Pericardium fibroblast (primary cell): Measurements from ENCODE around the gene OR5T3. TPM values are rescaled to one million over a fixed set of nuclear protein-coding genes. Genes with fewer than 3 reads are reported as not detected.

Experiments used
- total RNA-seq: library from RNA; depleted of rRNA; stranded (reverse); fragments of >200 nt; gene quantifications from 2 replicates; pipeline ENCODE4 v1.2.3, GENCODE V29; 2015

The OR5T3 gene
- not detected in 2 replicates for total RNA-seq

GRCh38 chr11:56251954-56252353, at the start of gene OR5T3:
TSS of gene OR5T3 (plus strand) at chr11:56252254. CDS start at chr11:56252254, 0 bp downstream.

GRCh38 chr11:56234155-56234554, 17.9 kb upstream of the OR5T3 start, which contains the start of gene OR5T2:
TSS of gene OR5T2 (minus strand) at chr11:56234255. CDS start at chr11:56233062, 1,193 bp downstream.

GRCh38 chr11:56273854-56274253, 21.8 kb downstream of the OR5T3 start, which contains the start of gene OR5T1:
TSS of gene OR5T1 (plus strand) at chr11:56274154. CDS start at chr11:56275639, 1,485 bp downstream.

GRCh38 chr11:56292154-56292553, 40.1 kb downstream of the OR5T3 start, which contains the start of gene OR8H1:
TSS of gene OR8H1 (minus strand) at chr11:56292254. CDS start at chr11:56291062, 1,192 bp downstream.

Other genes starting within 250 kb of the OR5T3 start
- not detected in 2 replicates for gene OR5AS1, start 224.6 kb upstream of the OR5T3 start, total RNA-seq
- not detected in 2 replicates for gene OR8I2, start 158.9 kb upstream of the OR5T3 start, total RNA-seq
- gene OR8H2, start 148.6 kb upstream of the OR5T3 start, total RNA-seq: not detected in 2 replicates
- not detected in 2 replicates for gene OR8H3, start 129.9 kb upstream of the OR5T3 start, total RNA-seq
- not detected in 2 replicates for gene OR8J3, start 112.1 kb upstream of the OR5T3 start, total RNA-seq
- gene OR8K5, start 91.9 kb upstream of the OR5T3 start, total RNA-seq: not detected in 2 replicates
- gene OR5J2, start 75.6 kb upstream of the OR5T3 start, total RNA-seq: not detected in 2 replicates
- gene OR5T2, start 18.0 kb upstream of the OR5T3 start, total RNA-seq: not detected in 2 replicates
- not detected in 2 replicates for gene OR5T1, start 21.9 kb downstream of the OR5T3 start, total RNA-seq
- not detected in 2 replicates for gene OR8H1, start 40.0 kb downstream of the OR5T3 start, total RNA-seq
- gene OR8K3, start 62.9 kb downstream of the OR5T3 start, total RNA-seq: not detected in 2 replicates
- not detected in 2 replicates for gene OR8K1, start 93.8 kb downstream of the OR5T3 start, total RNA-seq
- gene OR8J1, start 102.0 kb downstream of the OR5T3 start, total RNA-seq: not detected in 2 replicates
- not detected in 2 replicates for gene OR8U1, start 123.4 kb downstream of the OR5T3 start, total RNA-seq
- gene OR5AL1, start 160.4 kb downstream of the OR5T3 start, total RNA-seq: not detected in 2 replicates
- not detected in 2 replicates for gene OR5M3, start 221.1 kb downstream of the OR5T3 start, total RNA-seq
- not detected in 2 replicates for gene OR5M8, start 239.1 kb downstream of the OR5T3 start, total RNA-seq